Keratinocyte (primary cell): ENCODE results near the gene RNF180. TPM values are rescaled to one million over a fixed set of nuclear protein-coding genes. Genes with fewer than 3 reads are reported as not detected.
A peak's percentile ranks its signal among the peaks of the same experiment; 100 is the strongest.

Experiments used
- DNase-seq: peaks from one replicate; pipeline ENCODE4 v3.0.0-alpha.2; 2011; ENCODE audit warnings: low read depth, missing footprints, low spot score
- FAIRE-seq: peaks from 2 replicates; lab custom pipeline; 2011; peaks lifted over from hg19 to GRCh38; lab: Jason Lieb, UNC
- H2AFZ ChIP-seq: 2 replicates; pipeline ENCODE4 v1.6.0; 2012; ENCODE audit warnings: low read length, control low read depth, inconsistent platforms; ENCODE audit not compliant: control insufficient read depth
- H3K27ac ChIP-seq: 2 replicates; pipeline ENCODE4 v1.5.1; 2011; ENCODE audit warnings: low read length; ENCODE audit not compliant: control insufficient read depth, insufficient read depth
- H3K27me3 ChIP-seq: 3 replicates; pipeline ENCODE4 v1.6.0; 2011; ENCODE audit warnings: low read length; ENCODE audit not compliant: control insufficient read depth, insufficient read depth; ENCODE audit errors: extremely low read depth
- H3K36me3 ChIP-seq, 2 experiments: 2 replicates in 1 of 2; 3 replicates in 1 of 2; pipeline ENCODE4 v1.5.1; 2011; ENCODE audit warnings: low read length in 2 of 2, mild to moderate bottlenecking in 1 of 2; ENCODE audit not compliant: control insufficient read depth in 2 of 2, insufficient read depth in 2 of 2; ENCODE audit errors: extremely low read depth in 1 of 2
- H3K4me1 ChIP-seq: 3 replicates; pipeline ENCODE4 v1.5.1; 2011; ENCODE audit warnings: low read length; ENCODE audit not compliant: control insufficient read depth, insufficient read depth; ENCODE audit errors: extremely low read depth
- H3K4me2 ChIP-seq: 3 replicates; pipeline ENCODE4 v1.6.0; 2011; ENCODE audit warnings: low read depth, low read length; ENCODE audit not compliant: control insufficient read depth, insufficient read depth; ENCODE audit errors: extremely low read depth
- H3K4me3 ChIP-seq, 3 experiments: fragments of 200-600 bp in 1 of 3; sonication (generic) in 1 of 3; 2 replicates in 2 of 3; 3 replicates in 1 of 3; pipeline ENCODE4 v1.5.1; 2011 to 2016; ENCODE audit warnings: low read length in 3 of 3, mild to moderate bottlenecking in 3 of 3, control low read depth in 2 of 3, inconsistent platforms in 1 of 3, low read depth in 1 of 3, mixed read lengths in 1 of 3, mixed run types in 1 of 3, moderate library complexity in 1 of 3; ENCODE audit not compliant: control insufficient read depth in 2 of 3, insufficient read depth in 2 of 3; ENCODE audit errors: extremely low read depth in 1 of 3
- H3K79me2 ChIP-seq: 2 replicates; pipeline ENCODE4 v1.6.0; 2012; ENCODE audit warnings: low read length; ENCODE audit not compliant: control insufficient read depth, insufficient read depth
- H3K9ac ChIP-seq: 3 replicates; pipeline ENCODE4 v1.6.0; 2011; ENCODE audit warnings: low read length; ENCODE audit not compliant: control insufficient read depth, insufficient read depth; ENCODE audit errors: extremely low read depth
- H3K9me1 ChIP-seq: 3 replicates; pipeline ENCODE4 v1.6.0; 2011; ENCODE audit warnings: low read length; ENCODE audit not compliant: control insufficient read depth, insufficient read depth; ENCODE audit errors: extremely low read depth
- H3K9me3 ChIP-seq: 2 replicates; pipeline ENCODE4 v1.5.1; 2012; ENCODE audit warnings: low read depth, low read length; ENCODE audit not compliant: control insufficient read depth
- H4K20me1 ChIP-seq: 3 replicates; pipeline ENCODE4 v1.6.0; 2011; ENCODE audit warnings: low read length; ENCODE audit not compliant: control insufficient read depth, insufficient read depth; ENCODE audit errors: extremely low read depth
- CTCF ChIP-seq, 3 experiments: IDR thresholded peaks in 1 of 3; conservative IDR thresholded peaks in 1 of 3; optimal IDR thresholded peaks in 1 of 3; 2 replicates in 2 of 3; 3 replicates in 1 of 3; pipeline versions ENCODE3 to v1.5.1; 2011; ENCODE audit warnings: low read length in 3 of 3, mild to moderate bottlenecking in 3 of 3, moderate library complexity in 2 of 3, control low read depth in 1 of 3, inconsistent platforms in 1 of 3; ENCODE audit not compliant: insufficient read depth in 2 of 3; ENCODE audit errors: extremely low read depth in 1 of 3
- EZH2 ChIP-seq: IDR thresholded peaks from one replicate; pipeline ENCODE4 v1.6.1; 2012; ENCODE audit warnings: inconsistent platforms, mild to moderate bottlenecking, low read length, moderate library complexity
- dilution Hi-C: fragments of 300-500 bp; cut with MboI; formaldehyde crosslinking; loops from one replicate; pipeline ENCODE4 v1.7.0; 2020; ENCODE audit warnings: low sequenced_read_pairs; ENCODE audit not compliant: extremely low pct_ligation_motif_present
- polyA plus RNA-seq, 5 experiments: library from polyadenylated mRNA; depleted of rRNA in 3 of 5; stranded (reverse) in 3 of 5; stranded (forward) in 1 of 5; unstranded in 1 of 5; fragments of >200 nt; gene quantifications; 1 replicate in 1 of 5; 2 replicates in 3 of 5; 3 replicates in 1 of 5; pipeline versions ENCODE4 v1.2.1 to v1.2.3, GENCODE V29; 2011 to 2012; ENCODE audit warnings: missing spikeins in 2 of 5, low read depth in 1 of 5, low replicate concordance in 1 of 5

The RNF180 gene
- polyA plus RNA-seq, 1 donor (not counting 4 experiments of a cell fraction or from before 2014, with no cell fraction given), result 2.4 TPM

- Histone ChIP-seq H4K20me1 (no peaks in the 10 kb centered on the region), H3K79me2 (no peaks in the 10 kb centered on the region), H3K9me1 (no peaks in the 10 kb centered on the region), H3K36me3 (peaks cover 0 to 1% of the 10 kb centered on the region in 2 experiments), H3K4me2 (no peak overlapping the region), H3K4me1 (no peaks in the 10 kb centered on the region), H3K27ac (no peak overlapping the region), H3K9me3 (peaks cover 4% of the 10 kb centered on the region), H3K4me3 (no peak overlapping the region), H2AFZ (no peak overlapping the region), H3K27me3 (no peaks in the 10 kb centered on the region), H3K9ac (no peak overlapping the region)
- dilution Hi-C loops, result no loop called here
- FAIRE-seq, result no peak
- TF ChIP-seq EZH2, result no peak
- no peak for TF ChIP-seq CTCF (optimal IDR thresholded peaks at IDR 0.05 in 1 of 3, IDR thresholded peaks at IDR 0.05 in 1 of 3, conservative IDR thresholded peaks at IDR 0.05 in 1 of 3; ENCODE audit: extremely low read depth in 1 of 3, insufficient read depth in 2 of 3, low read length in 3 of 3)
- no peak for DNase-seq
Observed at GRCh38 chr5:64333886-64334285, 168.2 kb downstream of the RNF180 start.

GRCh38 chr5:64339769-64340168 is 174.1 kb downstream of the RNF180 start:
- Histone ChIP-seq H3K27ac (peak overlapping the region; percentile 36), H4K20me1 (no peaks in the 10 kb centered on the region), H3K4me3 (peak overlapping the region in 1 of 3 experiments; percentile 40), H2AFZ (no peak overlapping the region), H3K9me1 (no peaks in the 10 kb centered on the region), H3K36me3 (no peaks in the 10 kb centered on the region), H3K79me2 (no peaks in the 10 kb centered on the region), H3K27me3 (no peaks in the 10 kb centered on the region), H3K9ac (no peak overlapping the region), H3K4me1 (peaks cover 28% of the 10 kb centered on the region), H3K9me3 (no peaks in the 10 kb centered on the region), H3K4me2 (peak overlapping the region; percentile 70)
- dilution Hi-C loops, result no loop called here
- DNase-seq (no peak), FAIRE-seq (no peak)
- TF ChIP-seq EZH2 (no peak), CTCF (optimal IDR thresholded peaks at IDR 0.05 in 1 of 3, IDR thresholded peaks at IDR 0.05 in 1 of 3, conservative IDR thresholded peaks at IDR 0.05 in 1 of 3; ENCODE audit: extremely low read depth in 1 of 3, insufficient read depth in 2 of 3, low read length in 3 of 3) (no peak)
